ENCODE data around the gene RNF38.
A peak's percentile ranks its signal among the peaks of the same experiment; 100 is the strongest.
"Not testable (repeated sequence)": the region's sequence is repeated elsewhere in the genome, so short reads cannot be mapped to it uniquely, and the experiment has no call there.

RNF38 gene

DNA sequence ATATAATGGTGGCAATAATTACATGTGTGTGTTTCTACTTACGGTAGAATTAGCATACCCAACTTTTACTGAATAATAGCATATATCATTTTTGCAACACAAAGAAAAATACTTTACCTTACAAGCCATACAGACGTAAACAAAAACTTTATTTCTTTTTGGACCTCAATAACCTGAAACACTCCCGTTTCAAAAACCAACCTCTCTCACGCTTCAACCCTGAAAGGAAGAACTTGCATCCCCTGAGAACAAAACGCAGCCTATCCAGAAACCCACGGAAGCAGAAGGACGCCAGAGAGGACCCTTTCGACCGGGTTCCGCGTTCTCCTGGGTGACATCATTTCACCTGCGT lies at the start of gene RNF38:
Gene RNF38, minus strand, starts transcription at position 290 of the 352 bp plus-strand sequence. Its CDS starts 161 bp downstream, at position 129.
- DNase-seq (ENCODE audit: low read depth, low spot score) = no peak

DNA sequence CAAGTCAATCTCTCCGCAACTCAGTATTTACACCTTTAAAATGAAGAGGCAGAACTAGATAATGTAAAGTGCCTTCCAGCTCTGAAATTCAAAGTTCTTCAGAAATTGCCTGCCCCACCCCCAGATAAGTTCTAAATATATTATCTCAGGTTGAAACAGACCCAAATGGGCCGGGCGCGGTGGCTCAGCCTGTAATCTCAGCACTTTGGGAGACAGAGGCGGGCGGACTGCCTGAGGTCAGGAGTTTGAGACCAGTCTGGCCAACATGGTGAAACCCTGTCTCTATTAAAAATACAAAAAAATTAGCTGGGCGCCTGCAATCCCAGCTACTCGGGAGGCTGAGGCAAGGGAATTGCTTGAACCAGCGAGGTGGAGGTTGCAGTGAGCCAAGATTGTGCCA lies 48.5 kb upstream of the RNF38 start:
- not testable (repeated sequence) for DNase-seq (ENCODE audit: low read depth, low spot score)

DNA sequence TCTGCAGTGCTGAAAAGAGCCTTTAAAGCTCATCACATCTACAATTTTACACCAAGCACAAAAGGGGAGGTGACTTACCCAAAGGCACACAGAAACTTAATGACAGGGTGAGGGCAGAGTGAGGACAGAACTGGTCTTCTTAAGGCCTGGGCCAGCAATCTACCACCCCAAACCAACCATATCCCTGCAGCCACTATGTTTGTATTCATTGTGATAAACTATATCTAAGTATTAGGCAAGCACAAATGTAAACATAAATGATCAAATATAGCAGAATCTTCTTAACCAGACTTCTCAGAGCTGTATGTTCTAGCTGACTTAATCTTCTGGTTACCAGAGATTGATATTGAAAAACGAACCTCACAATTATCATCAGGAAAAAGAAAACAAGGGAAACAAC lies 47.9 kb upstream of the RNF38 start:
- no peak for DNase-seq (ENCODE audit: low read depth, low spot score)

DNA sequence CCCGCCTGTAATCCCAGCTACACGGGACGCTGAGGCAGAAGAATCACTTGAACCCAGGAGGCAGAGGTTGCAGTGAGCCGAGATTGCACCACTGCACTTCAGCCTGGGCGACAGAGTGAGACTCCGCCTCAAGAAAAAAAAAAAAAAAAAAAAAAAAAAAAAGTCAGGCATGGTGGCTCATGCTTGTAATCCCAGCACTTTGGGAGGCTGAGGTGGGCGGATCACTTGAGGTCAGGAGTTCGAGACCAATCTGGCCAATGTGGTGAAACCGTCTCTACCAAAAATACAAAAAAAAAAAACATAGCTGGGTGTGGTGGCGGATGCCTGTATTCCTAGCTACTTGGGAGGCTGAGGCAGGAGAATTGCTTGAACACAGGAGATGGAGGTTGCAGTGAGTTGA lies 46.6 kb upstream of the RNF38 start:
- DNase-seq (ENCODE audit: low read depth, low spot score) = not testable (repeated sequence)

DNA sequence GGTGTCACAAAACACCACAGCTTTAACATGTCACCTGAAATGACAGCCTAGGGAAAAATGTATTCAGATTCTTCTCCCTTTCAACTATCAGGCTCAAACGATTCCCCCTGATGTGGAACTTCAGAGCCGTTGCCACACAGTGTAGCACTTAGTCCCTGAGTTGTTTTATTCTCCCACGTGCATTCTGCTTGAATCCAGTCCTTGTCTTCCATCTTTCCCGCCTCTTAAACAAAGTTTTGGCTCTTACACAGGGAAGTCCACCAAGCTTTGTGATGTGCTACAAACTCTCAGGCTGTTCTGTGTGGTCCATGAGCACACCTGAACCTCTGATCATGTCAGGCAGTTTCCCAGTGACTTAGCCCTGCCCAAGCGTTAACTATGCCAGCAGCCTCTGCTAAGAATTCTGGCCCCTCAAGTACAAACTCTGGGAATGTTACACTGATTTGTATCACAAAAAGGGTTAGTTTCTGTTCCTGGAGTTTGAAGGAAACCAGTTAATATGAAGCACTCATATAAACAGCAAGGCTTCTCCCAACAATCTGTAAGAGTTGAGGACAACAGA lies 45.8 kb upstream of the RNF38 start:
- no peak for DNase-seq (ENCODE audit: low read depth, low spot score)

DNA sequence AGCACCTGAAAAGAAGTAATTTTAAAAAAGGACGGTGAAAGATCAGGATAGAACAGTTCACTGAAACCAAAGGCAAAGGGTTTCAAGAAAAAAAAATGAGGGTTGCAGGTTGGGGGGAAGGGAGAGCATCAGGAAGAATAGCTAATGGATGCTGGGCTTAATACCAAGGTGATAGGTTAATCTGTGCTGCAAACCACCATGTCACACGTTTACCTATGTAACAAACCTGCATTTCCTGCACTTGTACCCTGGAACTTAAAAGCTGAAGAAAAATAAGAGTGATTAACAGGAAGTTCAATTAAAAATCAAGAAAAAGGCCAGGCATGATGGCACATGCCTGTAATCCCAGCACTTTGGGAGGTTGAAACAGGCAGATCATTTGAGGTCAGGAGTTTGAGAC lies 44.1 kb upstream of the RNF38 start:
- DNase-seq (ENCODE audit: low read depth, low spot score) = no peak

DNA sequence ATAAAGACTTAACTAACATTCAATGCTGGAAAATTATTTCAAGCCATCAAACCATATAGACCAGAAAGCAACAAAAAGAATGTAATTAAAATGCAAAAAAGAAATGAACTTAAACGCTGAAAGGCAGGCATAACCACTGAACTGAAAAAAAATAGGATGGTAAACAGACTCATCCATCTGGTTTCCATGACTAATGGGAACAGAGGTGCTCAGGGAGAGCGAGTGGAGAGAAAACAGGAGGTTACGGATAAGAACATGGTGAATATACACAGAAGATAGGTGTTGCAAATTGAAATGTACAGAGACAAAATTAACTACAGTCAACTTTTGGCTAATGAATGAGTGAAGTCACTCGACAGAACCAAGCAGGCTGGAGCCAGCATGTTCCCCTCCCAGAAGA lies 43.5 kb upstream of the RNF38 start:
- DNase-seq (ENCODE audit: low read depth, low spot score) = no peak

DNA sequence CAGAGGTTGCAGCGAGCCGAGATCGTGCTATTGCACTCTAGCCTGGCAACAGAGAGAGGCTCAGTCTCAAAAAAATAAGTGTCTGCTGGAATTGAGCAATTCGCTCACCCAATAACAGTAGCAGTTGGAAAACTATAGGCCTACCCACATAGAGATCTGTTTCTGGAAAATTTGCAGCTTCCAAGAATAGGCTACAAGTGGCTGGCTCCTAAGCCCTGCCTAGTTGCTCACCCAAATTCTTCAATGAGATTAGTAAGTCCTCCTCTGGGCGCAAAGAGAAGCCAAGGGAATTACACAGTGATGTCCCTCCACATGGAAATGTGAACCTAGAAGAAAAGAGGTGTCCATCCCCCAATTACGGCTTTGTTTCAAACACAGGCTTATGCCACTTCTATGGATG lies 42.6 kb upstream of the RNF38 start:
- no peak for DNase-seq (ENCODE audit: low read depth, low spot score)

DNA sequence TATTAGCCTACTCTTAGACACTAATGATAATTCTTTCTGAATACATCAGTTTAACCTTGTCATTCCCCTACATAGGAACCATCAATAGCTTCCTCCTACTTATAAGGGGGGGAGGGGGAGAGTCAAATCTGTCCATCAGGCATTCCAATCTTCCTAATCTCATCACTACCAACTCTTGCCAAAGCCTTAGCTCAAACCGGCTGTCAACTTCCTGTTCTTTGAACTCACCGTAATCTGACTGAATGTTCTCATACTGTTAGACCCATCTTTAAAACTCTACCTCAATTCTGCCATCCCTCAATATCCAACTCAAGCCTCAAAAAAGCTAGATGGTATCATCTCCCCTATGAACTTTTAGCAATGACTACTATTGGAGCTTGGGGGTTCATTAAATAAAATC lies 41.9 kb upstream of the RNF38 start:
- no peak for DNase-seq (ENCODE audit: low read depth, low spot score)

DNA sequence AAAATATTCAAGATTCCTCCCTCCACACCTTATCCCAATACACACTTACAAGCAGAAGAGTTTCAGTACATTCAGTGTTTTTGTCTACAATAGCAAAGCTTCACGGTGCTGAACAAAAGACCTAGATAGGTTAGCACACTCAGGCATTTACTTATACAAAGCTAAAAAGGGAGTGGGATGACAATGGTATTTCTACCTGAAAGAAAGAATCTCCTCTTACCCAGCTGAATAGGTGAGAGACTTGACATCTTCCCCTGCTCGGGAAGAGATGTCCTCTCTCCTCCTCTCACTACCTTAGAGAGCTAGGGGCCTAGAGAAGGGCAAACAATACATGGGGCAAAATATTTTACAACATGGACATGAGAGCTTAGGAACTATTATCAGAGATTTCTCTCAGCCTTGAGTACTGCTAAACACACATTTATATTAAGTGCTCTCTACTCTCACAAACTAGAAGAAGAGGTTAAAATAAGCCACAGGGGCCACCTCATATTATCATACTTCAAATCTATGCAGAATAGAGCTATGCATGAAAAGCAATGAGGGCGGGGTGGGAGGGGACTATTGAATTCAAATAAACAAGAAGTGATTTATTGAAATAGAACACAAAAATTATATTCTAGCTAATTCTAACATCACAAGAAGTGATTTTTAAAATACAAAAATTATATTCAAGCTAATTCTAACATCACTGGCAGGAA lies 38.6 kb upstream of the RNF38 start:
- DNase-seq (ENCODE audit: low read depth, low spot score) = no peak

DNA sequence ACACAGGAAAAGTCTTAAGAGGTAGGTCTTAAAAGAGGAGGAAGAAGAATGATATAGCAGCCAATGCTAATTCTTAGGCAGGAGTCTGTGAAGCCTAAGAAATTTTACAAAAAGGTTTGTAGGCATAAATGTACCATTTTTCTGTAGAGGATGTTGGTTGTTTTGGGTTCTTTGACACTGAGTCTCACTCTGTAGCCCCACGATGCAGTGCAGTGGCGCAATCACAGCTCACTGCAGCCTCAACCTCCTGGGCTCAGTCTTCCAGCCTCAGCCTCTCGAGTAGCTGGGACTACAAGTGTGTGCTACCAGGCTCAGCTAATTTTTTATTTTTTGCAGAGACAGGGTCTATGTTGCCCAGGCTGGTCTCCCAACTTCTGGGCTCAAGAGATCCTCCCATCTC lies 37.7 kb upstream of the RNF38 start:
- no peak for DNase-seq (ENCODE audit: low read depth, low spot score)

DNA sequence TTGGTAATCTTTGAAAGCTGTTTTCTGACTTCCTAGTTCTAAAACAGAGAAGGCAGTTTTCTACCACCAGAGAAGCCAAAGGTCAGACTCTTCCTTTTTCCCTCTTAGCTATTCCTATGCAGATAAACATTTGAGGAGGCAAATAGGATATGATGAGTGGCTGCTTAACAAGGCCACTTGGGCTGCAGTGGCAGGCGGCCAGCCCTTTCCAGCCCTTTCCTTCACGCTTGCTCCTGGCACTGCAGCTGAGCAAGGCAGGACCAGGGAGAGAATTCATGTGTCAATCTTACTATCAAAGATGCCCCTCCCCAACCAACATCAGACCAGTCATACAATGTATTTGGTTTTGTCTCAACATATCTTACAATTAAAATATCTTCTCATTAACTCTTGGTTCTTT lies 36.8 kb upstream of the RNF38 start:
- DNase-seq (ENCODE audit: low read depth, low spot score) = no peak

DNA sequence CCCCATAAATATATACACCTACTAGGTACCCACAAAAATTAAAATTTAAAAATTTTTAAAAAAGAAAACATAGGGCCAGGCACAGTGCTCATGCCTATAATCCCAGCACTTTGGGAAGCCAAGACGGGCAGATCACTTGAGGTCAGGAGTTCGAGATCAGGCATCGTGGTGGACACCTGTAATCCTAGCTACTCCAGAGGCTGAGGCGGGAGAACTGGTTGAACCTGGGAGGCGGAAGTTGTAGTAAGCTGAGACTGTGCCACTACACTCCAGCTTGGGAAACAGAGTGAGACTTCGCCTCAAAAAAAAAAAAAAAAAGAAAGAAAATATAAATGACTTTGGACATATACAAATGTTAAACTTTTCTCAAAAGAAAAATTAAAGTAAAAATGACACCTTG lies 33.3 kb upstream of the RNF38 start:
- DNase-seq (ENCODE audit: low read depth, low spot score) = no peak

DNA sequence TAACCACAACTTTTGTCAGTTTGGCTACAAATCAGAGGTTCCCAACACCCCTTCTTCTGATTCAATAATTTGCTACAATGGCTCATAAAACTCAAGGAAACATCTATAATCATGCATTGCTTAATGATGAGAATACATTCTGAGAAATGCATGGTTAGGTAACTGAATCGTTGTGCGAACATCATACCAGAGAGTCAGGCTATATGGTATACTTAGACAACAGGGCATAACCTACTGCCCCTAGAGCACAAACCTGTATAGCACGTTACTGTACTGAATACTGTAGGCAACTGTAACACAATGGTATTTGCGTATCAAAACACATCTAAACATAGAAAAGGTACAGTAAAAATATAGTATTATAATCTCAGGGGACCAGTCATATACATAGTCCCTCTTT lies 31.0 kb upstream of the RNF38 start:
- no peak for DNase-seq (ENCODE audit: low read depth, low spot score)

DNA sequence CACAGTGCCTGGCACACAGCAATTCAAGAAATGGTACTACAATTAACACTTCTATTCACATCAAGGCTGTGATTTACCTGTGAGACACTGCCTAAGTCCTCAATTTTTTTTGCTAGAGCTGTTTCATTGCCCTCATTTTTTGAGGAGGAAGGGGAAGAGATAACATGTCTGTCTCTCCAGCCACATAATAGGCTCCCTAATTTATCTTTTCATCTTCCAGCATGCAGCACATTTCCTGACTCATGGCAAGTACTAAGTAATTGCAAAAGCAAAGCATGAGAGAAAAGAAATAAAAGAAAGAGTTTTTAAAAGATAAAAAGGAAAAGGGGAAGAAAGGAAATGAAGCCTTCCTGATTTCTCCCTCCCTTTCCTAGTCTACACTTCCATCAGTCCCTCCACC lies 26.9 kb upstream of the RNF38 start:
- no peak for DNase-seq (ENCODE audit: low read depth, low spot score)

DNA sequence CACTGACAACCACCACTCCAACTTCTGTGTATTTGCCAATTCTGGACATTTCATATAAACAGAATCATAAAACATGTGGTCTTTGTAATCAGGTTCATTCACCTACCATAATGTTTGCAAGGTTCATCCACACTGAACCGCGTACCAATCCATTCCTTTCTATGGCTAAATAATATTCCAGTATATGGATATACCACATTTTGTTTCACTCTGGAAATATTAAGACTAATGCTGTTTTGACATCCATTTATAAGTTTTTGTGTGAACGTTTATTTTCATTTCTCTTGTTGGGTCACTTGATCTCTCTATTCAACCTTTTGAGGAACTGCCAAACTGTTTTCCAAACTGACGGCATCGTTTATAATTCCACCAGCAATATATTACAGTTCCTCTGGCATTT lies 26.3 kb upstream of the RNF38 start:
- DNase-seq (ENCODE audit: low read depth, low spot score) = no peak

DNA sequence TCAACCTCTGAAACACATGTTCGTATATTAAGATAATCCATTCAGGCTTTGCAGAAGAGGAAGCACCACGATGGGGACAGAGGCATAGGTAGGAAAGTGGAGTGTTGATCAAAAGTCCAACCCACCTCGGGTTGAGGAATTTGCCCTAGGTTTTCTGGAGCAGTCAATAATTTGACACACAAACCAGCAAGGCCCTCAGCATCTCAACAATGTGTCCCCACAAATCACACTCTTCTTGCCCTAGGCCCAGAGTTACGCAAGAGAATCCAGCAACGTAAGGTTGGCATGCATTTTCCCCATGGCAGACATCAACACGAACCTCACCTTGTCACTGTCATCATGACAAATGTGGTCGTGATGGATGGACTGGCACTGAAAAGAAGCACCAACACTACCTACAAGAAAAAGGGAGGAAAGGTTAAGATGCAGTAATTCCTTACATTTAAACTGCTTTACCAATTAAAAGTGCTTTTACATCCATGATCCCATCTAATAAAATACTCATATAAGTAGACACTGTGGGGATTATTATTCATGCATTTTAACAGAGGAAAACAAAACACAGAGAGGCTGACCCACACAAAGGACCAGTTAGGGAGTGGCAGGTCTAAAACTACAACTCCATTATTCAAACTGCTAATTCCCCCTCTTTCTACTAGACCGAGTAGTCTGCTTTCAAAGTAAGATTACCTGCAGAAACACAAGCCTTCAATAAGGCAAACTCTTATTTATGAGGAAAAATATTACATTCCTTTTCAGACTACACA lies 24.4 kb upstream of the RNF38 start:
- no peak for DNase-seq (ENCODE audit: low read depth, low spot score)

DNA sequence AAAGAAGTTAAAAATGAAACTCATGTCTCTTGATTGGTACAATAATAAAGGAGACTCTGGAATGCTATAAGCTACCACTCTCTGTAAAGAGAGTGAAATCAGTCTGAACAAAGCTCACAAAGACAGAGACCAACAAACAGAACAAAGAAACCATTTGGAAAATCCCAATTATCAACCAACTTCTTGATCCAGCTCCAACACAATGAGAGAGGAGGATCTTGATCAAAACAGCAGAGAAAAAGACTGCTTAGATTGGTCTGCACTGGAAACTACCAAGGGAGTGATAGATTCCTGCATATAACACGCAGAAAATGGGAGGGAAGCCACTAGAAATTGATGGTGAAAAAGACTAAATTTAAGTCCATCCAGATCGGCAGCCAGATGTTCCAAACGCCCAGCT lies 23.1 kb upstream of the RNF38 start:
- no peak for DNase-seq (ENCODE audit: low read depth, low spot score)

DNA sequence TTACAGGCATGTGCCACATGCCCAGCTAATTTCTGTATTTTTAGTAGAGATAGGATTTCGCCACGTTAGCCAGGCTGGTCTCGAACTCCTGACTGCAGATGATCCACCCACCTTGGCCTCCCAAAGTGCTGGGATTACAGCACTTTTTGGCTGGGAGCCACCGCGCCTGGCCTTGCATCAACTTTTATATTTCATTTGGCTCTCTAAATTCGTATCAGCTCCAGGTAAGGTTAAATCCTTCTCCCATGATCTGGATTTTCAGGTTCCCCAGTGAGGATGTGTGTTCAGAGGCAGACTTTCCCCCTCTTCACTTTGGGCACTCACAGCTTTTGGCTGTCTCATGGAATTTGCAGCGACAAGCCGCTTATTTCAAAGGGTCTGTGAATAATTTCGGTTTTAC lies 16.8 kb upstream of the RNF38 start:
- peak; percentile 27 for DNase-seq (ENCODE audit: low read depth, low spot score)

DNA sequence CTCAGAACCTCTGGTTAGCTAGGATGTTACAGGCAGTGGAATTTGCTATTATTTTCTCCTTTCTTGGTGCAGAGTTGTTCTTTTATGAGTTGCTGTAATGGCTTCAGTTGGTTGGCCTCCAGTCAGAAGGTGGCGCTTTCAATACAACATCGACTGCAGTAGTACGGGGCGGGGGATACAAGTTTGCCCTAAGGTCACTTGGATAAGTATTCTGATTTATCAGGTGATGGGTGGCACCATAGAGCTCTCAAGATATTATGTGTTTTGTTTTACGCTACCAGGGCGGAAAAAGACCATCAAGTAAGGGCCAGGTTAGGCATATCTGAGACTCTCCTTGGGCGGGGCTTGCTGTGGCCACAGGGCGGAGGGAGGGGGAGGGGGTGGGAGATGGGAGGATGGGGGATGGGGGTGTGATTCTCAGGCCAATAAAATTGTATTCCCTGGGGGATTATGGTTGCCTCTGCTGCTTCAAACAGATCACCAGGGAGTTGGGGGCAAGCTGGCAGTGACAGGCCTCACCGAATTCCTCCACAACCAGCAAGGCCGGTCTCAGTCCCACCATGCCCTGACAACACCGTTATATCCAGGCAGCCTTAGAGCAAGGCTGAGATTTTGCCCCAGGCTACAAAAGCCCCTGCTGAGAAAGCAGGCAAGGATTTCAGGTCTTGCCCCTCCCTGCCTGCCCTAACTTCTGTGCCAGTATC lies 15.9 kb upstream of the RNF38 start:
- DNase-seq (ENCODE audit: low read depth, low spot score) = peak; percentile 97

DNA sequence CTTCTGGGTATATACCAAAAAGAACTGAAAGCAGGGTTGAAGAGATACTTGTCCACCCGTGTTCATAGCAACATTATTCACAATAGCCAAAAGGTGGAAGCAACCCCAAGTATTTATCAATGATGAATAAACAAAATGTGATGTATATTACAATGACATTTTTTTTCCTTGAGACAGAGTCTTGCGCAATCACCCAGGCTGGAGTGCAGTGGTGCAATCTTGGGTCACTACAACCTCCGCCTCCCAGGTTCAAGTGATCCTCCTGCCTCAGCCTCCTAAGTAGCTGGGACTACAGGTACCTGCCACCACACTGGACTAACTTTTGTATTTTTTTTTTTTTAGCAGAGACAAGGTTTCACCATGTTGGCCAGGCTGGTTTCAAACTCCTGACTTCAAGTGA lies 11.3 kb upstream of the RNF38 start:
- DNase-seq (ENCODE audit: low read depth, low spot score) = not testable (repeated sequence)

DNA sequence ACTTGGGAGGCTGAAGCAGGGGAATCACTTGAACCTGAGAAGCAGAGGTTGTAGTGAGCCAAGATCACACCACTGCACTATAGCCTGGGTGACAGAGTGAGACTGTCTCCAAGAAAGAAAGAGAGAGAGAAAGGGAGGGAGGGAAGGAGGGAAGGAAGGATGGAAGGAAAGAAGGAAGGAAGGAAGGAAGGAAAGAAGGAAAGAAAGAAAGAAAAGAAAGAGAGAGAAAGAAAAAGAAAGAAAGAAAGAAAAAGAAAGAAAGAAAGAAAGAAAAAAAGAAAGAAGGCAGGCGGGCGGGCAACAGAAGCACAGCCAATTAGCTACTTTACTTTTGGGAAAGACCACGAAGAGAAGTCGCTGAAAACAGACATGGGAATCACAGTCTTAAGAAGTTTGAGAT lies 9.0 kb upstream of the RNF38 start:
- DNase-seq (ENCODE audit: low read depth, low spot score) = not testable (repeated sequence)
